HEK293 (cell line): Measurements from ENCODE around the gene GAS7.

Source experiments
- CTCF ChIP-seq: fragments of 450-650 bp; formaldehyde crosslinking; IDR thresholded peaks from 2 replicates; pipeline ENCODE4 v1.5.1; 2016; ENCODE audit warnings: missing biosample characterization, missing genetic modification characterization
- ZBTB26 ChIP-seq: fragments of 450-650 bp; formaldehyde crosslinking; optimal IDR thresholded peaks from 2 replicates; pipeline ENCODE3; 2016; ENCODE audit warnings: missing biosample characterization, mild to moderate bottlenecking, missing genetic modification characterization
- ZNF19 ChIP-seq: fragments of 450-650 bp; formaldehyde crosslinking; IDR thresholded peaks from 2 replicates; pipeline ENCODE4; 2016; ENCODE audit warnings: missing biosample characterization, missing genetic modification characterization, low read depth
- ZNF324 ChIP-seq: fragments of 450-650 bp; formaldehyde crosslinking; IDR thresholded peaks from 2 replicates; pipeline ENCODE4 v1.5.1; 2016; ENCODE audit warnings: missing biosample characterization, missing genetic modification characterization

- TF ChIP-seq CTCF (no peak), ZBTB26 (tag by site-specific recombination) (no peak), ZNF324 (tag by site-specific recombination) (no peak), ZNF19 (tag by site-specific recombination) (no peak)
Observed at GRCh38 chr17:10173913-10174312, 24.5 kb downstream of the GAS7 start.
